Endothelial cell of hepatic sinusoid (primary cell): Measurements from ENCODE around the gene GRIK5.

Experiments
- in situ Hi-C: cut with HindIII; loops from 2 replicates; pipeline ENCODE4 v1.10.0; 2017; ENCODE audit warnings: low sequenced_read_pairs

The GRIK5 gene

DNA sequence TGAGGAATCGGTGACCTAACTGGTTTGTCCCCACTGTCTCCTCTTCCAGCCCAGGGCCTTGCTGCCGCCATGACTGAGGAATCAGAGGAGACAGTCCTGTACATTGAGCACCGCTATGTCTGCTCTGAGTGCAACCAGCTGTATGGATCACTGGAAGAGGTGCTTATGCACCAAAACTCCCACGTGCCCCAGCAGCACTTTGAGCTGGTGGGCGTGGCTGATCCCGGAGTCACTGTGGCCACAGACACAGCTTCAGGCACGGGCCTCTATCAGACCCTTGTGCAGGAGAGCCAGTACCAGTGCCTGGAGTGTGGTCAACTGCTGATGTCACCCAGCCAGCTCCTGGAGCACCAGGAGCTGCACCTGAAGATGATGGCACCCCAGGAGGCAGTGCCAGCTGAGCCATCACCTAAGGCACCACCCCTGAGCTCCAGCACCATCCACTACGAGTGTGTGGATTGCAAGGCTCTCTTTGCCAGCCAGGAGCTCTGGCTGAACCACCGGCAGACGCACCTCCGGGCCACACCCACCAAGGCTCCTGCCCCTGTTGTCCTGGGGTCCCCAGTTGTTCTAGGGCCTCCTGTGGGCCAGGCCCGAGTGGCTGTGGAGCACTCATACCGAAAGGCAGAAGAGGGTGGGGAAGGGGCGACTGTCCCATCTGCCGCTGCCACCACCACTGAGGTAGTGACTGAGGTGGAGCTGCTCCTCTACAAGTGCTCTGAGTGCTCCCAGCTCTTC lies 8.7 kb upstream of the GRIK5 start:
- in situ Hi-C loops = no loop called here

DNA sequence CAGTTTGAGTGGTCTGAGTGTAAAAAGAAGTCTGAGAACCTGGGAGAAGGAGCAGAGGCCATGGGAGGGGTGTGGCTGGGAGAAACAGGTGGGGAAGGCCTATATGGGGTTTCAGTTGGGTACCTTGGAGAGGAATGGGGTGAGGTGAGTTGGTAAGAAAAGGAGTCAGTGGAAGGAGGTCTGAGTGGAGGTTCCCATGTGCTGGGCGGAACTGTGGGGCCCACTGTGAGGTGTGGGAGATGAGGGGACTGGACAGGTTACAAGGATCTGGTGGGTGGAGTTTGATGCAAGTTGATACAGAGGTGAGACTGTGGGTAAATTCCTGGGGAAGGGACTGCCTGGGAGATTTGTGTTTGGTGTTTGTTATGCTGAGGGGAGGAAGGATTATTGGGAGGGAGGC lies 8.1 kb upstream of the GRIK5 start:
- in situ Hi-C loops = no loop called here

DNA sequence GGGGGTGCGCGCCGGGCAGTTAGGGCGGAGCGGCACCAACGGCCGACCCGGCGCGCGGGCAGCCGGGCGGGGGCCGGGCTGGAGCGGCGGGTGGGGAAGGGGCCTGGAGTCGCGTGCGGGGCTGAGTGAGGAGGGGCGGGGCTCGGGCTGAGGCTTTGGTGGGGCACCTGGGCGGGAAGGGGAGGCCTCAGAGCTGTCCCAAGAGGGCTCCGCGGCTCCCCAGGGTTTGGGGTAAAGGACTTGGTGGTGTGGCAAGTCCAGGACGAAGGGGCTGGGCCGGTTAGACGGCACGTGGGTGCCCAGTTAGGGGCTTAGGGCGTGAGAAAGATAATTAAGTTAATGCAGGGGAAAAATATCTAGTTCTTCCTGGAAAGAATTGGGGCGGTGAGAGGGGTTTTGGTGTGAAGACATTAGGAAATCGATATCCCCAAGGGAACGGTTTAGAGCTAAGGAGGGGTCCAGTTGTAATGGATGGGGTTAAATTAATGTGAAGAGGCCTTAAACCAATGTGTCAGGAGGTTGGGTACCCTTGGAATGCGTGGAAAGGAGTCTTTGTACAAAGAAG lies 6.5 kb upstream of the GRIK5 start:
- in situ Hi-C loops = no loop called here

DNA sequence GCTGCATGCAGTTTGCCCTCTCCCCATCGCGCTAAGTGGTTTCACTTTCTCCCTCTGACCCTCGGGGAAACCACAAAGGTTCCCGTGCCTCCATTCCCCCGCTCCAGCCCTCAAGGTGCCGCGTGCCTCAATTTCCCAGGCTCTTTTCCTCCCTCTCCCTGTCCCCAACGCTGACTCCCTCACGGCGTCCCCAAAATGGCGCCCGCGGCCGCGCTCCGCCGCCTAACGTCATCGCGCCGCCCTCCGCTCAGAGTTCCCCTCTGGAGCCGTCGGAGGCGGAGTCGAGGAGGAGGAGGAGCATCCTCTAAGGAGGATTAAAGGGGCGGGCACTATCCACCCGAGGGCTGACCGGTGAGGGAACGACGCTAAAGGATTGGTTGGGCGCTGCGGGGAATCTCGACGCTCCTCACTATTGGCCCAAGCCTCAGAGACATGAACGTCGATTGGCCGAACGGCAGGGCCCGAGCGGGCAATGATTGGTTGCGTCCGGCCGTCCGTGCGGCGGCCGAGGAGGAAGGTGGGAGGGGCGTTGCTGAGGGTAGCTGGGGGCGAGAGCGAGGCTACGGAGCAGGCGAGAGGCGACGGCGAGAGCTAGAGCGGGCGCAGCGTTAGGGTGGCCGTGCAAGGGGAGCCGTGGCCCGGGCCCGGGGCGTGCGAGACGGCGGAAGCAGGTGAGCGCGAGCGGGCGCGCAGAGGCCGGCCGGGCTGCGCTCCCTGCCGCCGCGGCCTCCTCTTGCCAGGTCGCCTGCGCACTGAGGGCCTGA lies 5.8 kb upstream of the GRIK5 start, which contains the start of gene ZNF574:
TSS of gene ZNF574 (plus strand) at position 551 of the 764 bp plus-strand sequence. CDS start 2,441 bp downstream, outside the sequence.
- in situ Hi-C loops = no loop called here

DNA sequence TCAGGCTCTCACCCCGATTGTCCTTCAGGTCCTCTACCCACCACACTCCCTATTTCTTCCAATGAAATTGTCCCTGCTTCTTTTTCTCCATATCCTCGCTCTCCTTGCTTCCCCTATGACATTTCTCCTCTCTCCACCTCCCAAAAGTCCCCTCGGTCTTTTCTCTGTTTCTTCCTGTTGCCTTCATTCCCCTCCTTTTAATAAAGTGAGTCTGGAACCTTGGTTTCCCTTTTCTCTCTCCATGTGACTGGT lies 5.3 kb upstream of the GRIK5 start:
- in situ Hi-C loops = no loop called here

DNA sequence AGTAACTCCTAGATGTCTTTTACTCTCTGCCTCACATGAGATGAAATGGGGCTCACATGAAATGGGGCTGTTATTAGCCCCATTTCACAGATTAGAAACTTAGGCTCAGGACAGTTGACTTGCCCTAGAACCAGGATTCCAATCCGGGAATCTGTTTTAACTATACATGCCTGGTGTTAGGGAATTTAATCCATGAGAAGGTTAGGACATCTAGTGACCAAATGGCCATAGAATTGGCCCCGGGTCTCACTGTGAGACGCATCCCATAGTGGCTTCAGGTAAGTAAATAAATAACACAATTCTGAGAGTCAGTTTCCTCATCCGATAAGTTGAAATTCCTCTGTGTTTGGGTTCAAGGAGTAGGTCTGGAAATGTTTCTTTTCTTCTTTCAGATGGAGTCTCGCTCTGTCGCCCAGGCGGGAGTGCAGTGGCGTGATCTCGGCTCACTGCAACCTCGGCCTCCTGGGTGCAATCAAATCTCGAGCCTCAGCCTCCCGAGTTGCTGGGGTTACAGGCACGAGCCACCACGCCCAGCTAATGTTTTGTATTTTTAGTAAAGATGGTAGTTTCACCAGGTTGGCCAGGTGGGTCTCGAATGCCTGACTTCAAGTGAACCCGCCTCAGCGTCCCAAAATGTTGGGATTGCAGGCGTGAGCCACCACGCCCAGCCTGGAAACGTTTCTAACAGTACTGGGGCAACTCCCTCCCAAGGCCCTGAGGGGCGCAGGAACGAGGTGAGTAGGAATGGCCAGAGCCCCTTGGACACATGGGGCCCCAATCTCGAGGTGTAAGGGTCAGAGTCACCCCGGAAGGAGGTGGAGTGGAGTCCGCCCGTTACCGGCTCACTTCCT lies 4.7 kb upstream of the GRIK5 start:
- in situ Hi-C loops = no loop called here

DNA sequence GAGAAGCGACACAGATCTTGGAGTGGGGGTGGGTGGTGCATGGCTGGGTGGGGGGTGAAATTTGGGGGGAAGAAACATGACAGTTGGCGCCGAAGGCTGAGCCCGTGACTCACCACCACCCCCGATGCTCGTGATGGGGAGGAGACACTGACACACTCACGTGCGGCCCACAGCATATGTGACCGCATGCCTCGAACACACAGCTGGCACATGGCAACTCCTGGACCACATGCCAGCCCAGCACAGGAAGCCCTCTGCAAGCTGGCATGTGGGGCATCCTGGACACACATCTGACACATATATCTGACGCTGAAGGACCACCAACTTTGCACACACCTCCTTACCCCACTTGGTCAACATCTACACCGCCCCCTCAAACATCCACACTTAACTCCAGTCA lies 1.2 kb upstream of the GRIK5 start:
- in situ Hi-C loops = no loop called here

DNA sequence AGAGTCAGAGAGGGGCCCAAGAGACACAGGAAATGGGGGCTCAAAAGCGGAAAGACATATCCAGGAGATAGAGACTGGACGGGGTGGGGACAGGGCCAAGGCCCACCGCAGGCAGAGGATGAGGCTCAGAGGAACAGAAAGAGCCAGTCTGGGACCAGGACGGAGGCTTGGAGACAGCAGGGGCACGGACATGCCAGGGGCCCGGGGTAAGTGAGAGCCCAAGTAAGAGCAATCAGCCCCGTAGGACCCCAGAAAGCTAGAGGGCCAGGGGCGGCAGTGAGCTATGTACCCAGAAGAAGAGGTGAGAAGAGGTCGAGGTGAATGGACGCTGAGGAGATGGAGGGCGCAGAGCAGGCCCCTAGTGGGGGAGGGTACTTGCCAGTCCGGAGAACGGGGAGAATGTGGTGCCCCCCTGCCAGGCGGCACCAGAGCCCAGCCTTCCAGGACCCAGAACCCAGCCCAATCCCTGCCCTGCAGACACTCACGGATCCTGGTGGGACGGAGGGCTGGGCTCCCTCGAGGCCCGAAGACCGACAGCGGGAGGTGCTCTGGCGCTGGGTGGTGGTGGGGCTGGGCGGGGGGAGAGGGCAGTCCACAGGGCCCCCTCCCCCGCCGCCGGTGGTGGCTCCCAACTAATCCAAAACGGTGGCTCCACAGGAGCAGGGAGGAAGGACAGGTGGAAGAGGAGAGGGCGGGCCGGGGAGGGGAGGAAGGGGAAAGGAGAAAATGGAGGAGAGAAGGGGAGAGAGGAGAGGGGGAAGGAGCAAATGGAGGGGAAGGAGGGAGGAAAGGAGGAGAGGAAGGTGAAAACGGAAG lies 1.0 kb downstream of the GRIK5 start:
- in situ Hi-C loops = no loop called here

DNA sequence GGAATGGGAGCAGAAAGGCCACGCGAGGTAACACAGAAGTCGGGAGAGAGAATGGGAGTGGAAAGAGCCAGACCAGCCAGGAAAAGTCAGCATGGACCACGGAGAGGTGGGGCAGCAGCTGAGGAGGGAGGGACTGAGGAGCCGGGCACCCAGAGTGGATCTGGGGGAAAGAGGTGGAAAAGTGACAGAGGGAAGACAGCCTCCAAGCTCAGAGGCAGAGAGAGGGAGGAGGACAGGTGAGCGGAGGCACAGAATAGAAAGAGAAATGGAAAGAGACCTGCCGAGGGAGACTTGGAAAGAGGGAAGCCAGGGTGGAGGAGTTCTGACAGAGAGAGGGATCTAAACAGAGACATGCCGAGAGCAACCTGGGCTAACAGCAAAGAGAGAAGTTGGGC lies 1.6 kb downstream of the GRIK5 start:
- in situ Hi-C loops = no loop called here

DNA sequence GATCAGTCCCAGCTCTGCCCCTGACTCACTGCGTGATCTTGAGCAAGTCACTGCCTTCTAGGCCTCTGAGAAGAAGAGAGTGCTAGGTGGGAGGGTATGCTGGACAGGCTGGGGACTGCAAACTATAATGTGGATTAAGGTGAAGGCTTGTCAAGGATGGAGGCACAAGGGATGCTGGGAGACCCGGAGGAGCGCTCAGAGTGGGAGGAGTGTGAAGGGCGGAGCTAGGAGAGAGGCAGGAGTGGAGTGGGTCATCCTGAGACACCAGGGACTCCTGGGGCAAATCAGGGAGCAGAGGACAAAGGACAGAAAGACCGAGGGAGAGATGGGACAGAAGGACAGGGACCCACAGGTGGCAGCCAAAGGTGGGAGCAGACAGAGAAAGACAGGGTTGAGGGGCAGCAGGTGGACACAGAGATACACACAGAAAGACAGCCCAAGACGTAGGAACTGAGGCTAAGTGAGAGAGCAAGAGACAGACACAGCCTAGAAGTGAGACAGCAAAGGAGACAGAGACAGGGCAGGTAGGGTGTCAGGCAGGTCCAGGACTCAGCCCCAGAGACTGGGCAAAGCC lies 2.6 kb downstream of the GRIK5 start:
- in situ Hi-C loops = no loop called here

DNA sequence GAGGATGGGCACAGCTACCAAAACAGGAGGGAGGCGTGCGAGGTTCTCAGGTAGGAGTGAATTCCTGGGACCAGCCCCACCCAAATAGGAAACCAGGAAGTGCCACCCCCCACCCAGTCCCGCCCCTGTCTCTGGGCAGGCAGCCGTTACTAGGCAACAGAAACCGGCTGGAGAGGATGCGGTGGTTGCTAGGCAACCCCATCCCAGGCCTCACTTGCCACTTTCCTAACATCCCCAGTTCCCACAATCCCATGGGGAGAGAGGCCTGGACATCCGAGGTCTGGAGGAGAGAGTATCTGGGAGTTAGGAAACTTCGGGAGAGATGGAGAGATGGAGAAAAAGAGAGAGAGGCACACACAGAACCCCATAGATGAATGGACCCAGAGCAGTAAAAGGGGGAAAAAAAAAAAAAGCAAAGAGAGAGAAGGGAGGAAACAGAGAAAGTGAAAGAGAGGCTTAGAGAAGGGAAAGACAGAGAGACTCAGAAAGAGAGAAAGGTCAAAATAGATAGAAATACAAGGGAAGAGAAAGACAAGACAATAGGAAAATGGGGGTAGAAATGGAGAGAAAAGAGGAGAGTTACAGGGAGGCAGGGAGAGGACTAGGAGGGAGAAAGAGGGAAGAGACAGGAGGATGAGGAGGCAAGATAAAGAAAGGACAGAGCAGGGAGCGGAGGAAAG lies 3.8 kb downstream of the GRIK5 start:
- in situ Hi-C loops = no loop called here

DNA sequence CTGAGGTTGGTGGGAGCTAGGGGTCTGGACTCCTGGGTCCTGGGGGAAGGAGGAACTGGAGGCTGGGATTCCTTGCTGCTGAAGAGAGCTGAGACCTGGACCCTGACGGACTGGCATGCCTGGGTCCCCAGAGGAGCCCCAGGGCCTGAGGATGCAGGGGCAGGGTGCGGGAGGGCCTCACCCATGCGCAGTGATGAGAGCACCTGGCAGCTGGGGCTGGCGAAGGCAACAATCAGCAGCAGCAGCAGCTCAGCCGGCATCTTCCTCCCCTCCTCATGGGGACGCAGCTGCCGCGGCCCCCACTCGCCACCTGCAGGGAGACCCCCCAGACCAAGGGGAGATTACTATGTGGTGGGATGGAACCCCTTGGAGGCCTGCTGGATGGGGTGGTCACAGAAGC lies 4.5 kb downstream of the GRIK5 start:
- in situ Hi-C loops = no loop called here

DNA sequence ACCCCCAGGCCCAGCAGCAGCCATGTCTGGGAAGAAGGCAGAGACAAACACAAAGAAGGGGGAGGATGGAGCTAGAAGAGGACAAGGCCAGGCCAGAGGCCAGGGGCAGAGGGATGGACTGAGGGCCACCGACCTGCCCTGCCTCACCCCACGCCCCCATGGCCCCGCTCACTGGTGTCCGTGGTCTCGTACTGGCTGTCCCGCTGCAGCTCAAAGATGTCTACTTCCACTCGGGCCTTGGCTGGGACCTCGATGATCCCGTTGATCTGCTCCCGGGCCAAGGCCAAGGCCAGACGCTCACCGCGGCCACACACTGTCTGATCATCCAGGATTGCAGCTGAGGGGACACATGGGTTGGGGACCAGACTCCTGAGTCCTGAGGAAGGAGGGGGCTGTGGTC lies 5.0 kb downstream of the GRIK5 start:
- in situ Hi-C loops = no loop called here

DNA sequence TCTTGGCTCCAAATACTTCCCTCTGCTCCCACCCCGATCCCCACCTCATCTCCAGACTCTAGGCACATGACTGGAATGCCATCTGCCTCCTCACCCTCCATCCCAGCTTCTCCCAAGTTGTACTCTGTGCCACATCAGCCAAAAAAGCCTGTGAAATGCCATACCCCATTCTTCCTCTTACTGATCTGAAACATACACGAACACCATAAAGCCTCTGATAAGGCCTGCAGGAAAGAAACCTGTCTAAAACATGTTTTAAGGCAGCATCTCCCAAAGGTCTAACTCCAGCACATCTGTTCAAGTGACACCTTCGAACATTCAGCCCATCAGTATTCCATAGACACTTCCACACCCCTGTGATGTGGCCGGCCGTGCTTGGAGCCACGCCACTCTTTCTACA lies 5.6 kb downstream of the GRIK5 start:
- in situ Hi-C loops = no loop called here

DNA sequence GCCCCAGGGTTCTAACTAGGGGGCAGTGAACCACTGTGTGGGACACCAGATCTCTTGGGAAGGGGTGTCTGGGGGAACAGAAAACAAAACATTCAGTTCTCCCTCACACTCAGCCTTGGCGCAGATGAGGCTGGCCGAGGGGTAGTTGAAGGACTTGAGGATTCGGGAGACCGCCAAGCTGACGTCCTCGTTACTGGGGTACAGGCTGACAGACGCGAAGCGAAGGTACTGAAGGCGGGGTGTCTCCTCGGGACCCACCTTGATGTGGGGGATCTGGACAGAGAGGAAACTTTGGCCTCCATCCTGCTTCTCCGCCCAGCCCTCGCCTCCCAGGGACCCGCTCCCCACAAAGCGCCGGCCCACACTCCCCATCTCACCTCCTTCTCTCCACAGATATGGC lies 7.6 kb downstream of the GRIK5 start:
- in situ Hi-C loops = no loop called here

DNA sequence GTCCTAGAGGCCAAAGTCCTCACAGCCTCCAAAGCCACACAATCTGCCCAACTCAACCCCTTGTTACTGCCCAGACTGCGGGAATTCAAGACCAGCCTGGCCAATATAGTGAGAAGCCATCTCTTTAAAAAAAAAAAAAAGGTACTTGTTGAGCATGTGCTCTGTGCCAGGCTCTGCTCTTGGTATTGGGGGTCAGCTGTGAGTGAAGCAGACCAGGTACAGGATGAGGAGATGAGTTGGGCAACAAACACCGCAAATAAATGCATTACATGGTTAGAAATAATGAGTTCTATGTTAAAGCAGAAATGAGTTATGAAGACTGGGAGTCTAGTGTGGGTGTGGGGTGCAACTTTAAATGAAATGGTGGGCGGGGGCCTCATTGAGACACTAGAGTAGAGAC lies 9.9 kb downstream of the GRIK5 start:
- in situ Hi-C loops = no loop called here

DNA sequence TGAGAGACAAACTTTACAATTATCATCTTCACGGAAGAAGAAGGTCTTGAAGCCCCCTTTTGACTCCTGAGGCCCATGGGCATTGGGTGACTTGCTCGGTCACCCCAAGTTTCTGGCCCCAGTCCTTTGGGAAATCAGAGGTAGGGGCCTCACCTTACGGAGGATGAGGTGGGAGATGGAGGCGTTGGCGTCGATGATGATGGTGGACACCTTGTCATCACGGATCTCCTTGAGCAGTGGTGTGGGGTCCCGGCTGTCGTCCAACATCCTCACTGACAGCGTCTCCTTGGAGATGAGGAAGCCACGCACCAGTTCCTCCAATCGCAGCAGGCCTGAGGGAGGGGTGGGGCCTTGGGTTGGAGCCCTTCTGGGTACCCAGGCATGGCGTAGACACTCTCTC lies 10.8 kb downstream of the GRIK5 start:
- in situ Hi-C loops = no loop called here

DNA sequence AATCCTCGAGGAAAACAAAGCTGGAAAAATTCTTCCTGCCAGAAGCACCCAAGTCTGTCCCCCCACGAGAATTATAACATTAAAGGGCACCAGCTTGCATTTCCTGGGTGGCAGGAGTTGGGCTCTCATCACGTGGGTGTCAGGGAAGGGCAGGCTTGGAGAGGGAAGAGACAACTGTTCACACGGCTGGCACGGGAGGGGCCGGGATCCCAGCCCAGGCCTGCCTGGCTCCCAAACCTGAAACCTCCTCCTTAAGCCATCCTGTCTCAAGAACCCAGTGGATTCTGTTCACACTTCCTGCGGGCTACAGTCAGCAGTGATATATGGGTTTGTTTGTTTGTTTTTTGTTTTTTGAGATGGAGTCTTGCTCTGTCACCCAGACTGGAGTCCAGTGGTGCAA lies 12.2 kb downstream of the GRIK5 start:
- in situ Hi-C loops = no loop called here

DNA sequence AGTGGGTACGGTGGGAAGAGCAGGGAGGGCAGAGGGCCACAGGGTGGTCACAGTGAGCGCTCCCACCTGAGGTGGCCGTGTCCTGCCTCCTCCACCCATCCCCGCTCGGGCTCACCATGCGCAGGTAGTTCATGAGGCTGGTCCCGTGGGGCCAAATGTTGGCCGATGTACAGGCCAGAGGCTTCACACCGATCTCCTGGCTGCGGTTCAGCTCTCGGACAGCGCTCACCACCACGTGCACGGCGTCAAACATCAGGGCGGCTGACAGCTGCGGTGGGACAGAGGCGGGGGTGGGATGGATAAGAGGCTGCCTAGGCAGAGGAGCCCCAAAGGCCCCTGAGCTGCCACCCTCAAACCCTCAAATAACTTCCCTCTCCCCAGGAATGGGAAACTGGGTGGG lies 15.8 kb downstream of the GRIK5 start:
- in situ Hi-C loops = no loop called here
